ENCODE results near the gene INPP1. TPM values are rescaled to one million over a fixed set of nuclear protein-coding genes. Genes with fewer than 3 reads are reported as not detected.

INPP1 gene
- total RNA-seq, 1 donor from 2014 or later = 7.9 TPM

DNA sequence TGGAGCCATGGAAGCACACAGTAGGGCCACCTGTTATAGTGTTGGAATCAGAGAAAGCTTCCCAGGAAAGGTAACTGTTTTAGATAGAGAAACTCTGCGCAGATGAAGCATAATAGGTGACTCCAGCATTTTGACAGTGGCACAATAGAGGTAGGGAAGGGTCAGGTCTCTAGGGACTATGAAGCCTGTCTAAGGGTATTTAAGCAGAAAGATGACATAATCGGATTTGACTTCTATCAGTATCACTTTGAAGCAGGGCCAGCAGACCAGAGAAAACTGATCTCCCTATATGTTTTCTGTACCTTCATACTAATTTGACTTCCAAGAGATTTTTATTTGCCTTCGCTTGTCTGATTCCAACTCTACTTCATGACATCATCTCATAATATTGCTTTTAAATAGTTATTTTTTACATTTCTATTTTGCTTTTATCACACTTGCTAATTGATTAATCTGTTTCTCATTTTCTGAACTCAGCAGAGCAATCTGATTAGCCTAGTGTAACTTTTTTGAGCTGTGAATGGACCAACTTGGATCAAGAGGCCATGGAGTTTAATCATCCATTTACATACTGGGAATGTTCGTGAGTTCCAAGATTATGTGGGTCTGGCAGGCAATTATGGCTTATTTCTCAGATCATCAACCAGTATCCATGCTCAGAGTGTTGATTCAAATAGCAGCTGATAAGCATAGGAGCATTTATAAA lies 15.4 kb upstream of the INPP1 start:
- DNase-seq (ENCODE audit: low read depth) (no peak), FAIRE-seq (no peak)
- TF ChIP-seq, protein P1, sequence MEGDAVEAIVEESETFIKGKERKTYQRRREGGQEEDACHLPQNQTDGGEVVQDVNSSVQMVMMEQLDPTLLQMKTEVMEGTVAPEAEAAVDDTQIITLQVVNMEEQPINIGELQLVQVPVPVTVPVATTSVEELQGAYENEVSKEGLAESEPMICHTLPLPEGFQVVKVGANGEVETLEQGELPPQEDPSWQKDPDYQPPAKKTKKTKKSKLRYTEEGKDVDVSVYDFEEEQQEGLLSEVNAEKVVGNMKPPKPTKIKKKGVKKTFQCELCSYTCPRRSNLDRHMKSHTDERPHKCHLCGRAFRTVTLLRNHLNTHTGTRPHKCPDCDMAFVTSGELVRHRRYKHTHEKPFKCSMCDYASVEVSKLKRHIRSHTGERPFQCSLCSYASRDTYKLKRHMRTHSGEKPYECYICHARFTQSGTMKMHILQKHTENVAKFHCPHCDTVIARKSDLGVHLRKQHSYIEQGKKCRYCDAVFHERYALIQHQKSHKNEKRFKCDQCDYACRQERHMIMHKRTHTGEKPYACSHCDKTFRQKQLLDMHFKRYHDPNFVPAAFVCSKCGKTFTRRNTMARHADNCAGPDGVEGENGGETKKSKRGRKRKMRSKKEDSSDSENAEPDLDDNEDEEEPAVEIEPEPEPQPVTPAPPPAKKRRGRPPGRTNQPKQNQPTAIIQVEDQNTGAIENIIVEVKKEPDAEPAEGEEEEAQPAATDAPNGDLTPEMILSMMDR (IDR thresholded peaks at IDR 0.05; ENCODE audit: insufficient read depth, low read length, severe bottlenecking) = no peak
- no peaks in the 10 kb centered on the region for H3K27me3 ChIP-seq (ENCODE audit: control insufficient read depth, insufficient read depth, low read length)
- H3K36me3 ChIP-seq (ENCODE audit: control insufficient read depth, insufficient read depth, low read length) = no peaks in the 10 kb centered on the region
- no peak overlapping the region for H3K4me3 ChIP-seq (ENCODE audit: low read depth, low read length)

DNA sequence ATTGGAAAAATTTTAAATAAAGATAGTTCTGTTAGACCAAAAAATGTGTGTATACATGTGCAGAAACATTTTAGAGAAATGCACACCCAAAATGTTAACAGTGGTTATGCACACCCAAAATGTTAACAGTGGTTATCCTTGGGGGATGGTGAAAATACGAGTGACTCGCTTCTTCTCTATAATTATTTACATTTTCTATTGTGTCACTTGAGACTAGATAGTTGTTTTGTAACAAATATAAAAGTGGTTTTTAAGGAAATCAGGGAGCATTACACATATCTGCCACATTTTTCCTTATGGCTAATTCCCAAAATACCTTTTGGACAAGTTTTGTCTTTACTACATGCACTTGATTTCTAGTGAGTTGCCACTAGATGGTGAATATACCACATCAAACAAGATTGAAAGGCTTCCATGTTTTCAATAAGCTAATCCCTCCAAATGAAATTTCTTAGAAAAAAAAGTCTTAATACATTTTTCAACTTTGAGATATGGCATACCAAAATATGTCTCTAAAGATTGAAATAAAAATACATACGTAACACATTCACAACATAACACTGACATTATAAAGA lies 14.7 kb upstream of the INPP1 start:
- DNase-seq (ENCODE audit: low read depth) (peak; percentile 33), FAIRE-seq (no peak)
- no peaks in the 10 kb centered on the region for H3K36me3 ChIP-seq (ENCODE audit: control insufficient read depth, insufficient read depth, low read length)
- no peak overlapping the region for H3K4me3 ChIP-seq (ENCODE audit: low read depth, low read length)
- TF ChIP-seq, protein P1 (IDR thresholded peaks at IDR 0.05; ENCODE audit: insufficient read depth, low read length, severe bottlenecking) = peak; percentile 4
- no peaks in the 10 kb centered on the region for H3K27me3 ChIP-seq (ENCODE audit: control insufficient read depth, insufficient read depth, low read length)

DNA sequence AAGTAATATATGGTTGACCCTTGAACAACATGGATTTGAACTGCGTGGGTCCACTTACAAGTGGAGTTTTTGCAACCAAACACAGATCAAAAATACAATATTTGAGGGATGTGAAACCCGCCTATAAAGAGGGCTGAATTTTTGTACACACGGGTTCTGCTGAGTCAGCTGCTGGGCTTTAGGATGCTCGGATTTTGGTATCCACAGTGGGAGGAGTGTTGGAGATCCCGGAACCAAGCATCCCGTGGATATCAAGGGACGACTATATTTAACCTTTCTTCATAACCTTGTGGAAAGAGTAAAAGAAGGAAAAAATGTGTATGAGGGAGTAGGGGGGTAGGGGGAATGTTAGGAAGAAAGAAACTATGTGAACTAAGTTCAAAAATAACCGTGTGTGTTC lies 10.0 kb upstream of the INPP1 start:
- no peaks in the 10 kb centered on the region for H3K27me3 ChIP-seq (ENCODE audit: control insufficient read depth, insufficient read depth, low read length)
- FAIRE-seq = no peak
- DNase-seq (ENCODE audit: low read depth) = no peak
- no peaks in the 10 kb centered on the region for H3K36me3 ChIP-seq (ENCODE audit: control insufficient read depth, insufficient read depth, low read length)
- H3K4me3 ChIP-seq (ENCODE audit: low read depth, low read length) = no peak overlapping the region
- TF ChIP-seq, protein P1 (IDR thresholded peaks at IDR 0.05; ENCODE audit: insufficient read depth, low read length, severe bottlenecking) = no peak

DNA sequence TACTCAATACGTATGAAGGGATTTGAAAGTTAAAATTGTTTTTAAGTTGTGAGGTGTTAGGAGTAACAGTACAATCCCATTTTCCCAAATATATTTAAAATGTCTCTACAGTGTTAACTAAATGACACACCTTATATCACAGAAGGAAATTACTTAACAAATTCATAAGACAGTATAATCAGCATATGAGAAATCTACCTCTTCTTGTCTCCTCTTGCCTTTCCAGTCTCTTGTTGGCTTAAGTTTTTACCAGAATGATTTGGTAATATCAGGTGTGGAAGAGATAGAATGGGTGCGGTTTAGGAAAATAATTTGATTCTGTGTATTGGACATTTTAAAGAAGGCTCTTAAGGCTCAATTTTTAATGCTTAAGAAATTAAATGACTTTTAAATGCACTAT lies 9.5 kb upstream of the INPP1 start:
- Histone ChIP-seq H3K36me3 (ENCODE audit: control insufficient read depth, insufficient read depth, low read length) (no peaks in the 10 kb centered on the region), H3K4me3 (ENCODE audit: low read depth, low read length) (no peak overlapping the region), H3K27me3 (ENCODE audit: control insufficient read depth, insufficient read depth, low read length) (no peaks in the 10 kb centered on the region)
- DNase-seq (ENCODE audit: low read depth) (peak; percentile 58), FAIRE-seq (no peak)
- TF ChIP-seq, protein P1 (IDR thresholded peaks at IDR 0.05; ENCODE audit: insufficient read depth, low read length, severe bottlenecking) = no peak

DNA sequence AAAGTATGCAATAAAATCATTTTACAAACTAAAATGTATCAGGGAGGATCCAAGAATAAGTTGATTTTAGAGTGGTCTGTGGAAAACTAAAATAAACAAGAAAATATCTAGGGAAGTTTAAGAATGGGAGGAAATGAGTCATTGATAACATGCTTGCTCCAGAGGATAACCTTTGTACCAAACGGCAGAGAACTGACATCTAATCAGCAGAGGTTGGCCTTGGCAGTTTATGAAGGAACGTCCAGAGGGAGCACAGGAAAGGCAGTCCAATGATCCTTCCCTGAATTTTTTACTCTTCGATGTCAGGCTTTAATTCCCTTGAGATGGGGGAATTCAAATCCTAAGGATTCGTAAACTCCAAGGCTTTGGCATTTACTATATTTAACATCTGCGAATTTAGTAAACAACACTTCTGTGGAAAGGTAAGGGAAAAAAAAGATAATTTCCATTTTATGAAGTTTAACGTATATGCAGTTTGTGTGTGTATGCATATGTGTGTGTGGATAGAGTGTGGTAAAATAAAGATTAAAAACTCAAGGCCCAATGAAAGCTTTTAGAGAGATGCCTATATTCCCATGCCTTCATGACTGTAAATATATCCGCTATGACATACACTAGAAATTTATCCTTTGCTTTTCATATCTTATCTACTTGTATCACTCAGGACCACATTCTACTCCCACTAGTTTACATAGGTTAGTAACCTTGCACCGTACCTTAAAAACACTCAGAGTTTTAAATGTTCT lies 8.7 kb upstream of the INPP1 start:
- TF ChIP-seq, protein P1 (IDR thresholded peaks at IDR 0.05; ENCODE audit: insufficient read depth, low read length, severe bottlenecking) = no peak
- H3K27me3 ChIP-seq (ENCODE audit: control insufficient read depth, insufficient read depth, low read length) = no peaks in the 10 kb centered on the region
- no peaks in the 10 kb centered on the region for H3K36me3 ChIP-seq (ENCODE audit: control insufficient read depth, insufficient read depth, low read length)
- H3K4me3 ChIP-seq (ENCODE audit: low read depth, low read length) = no peak overlapping the region
- FAIRE-seq = no peak
- no peak for DNase-seq (ENCODE audit: low read depth)
